ENCODE measurements around the gene KCNJ2. TPM values are rescaled to one million over a fixed set of nuclear protein-coding genes. Genes with fewer than 3 reads are reported as not detected.

The KCNJ2 gene
- total and polyA plus RNA-seq, 2 donors (not counting 1 experiment from before 2014, with no cell fraction given): not detected

GRCh38 chr17:70119983-70120382, 49.3 kb upstream of the KCNJ2 start:
- Mint-ChIP-seq H3K27me3 (no peaks in the 10 kb centered on the region), H3K9me3 (ENCODE audit: insufficient read depth) (peaks cover 2% of the 10 kb centered on the region), H3K4me3 (no peak overlapping the region), H3K4me1 (peaks cover 2% of the 10 kb centered on the region), H3K27ac (no peak overlapping the region)
- intact Hi-C loops (cut with micrococcal nuclease): no loop called here
- no peaks in the 10 kb centered on the region for H3K27me3 ChIP-seq (replicated peaks in 1 of 4; ENCODE audit: control extremely low read depth in 1 of 4, control insufficient read depth in 3 of 4, insufficient read depth in 4 of 4, low read length in 3 of 4)
- no peak overlapping the region for H3K9ac ChIP-seq (ENCODE audit: low read length)
- H3K36me3 ChIP-seq (replicated peaks in 1 of 2; ENCODE audit: control extremely low read depth in 1 of 2, control insufficient read depth in 1 of 2, extremely low read depth in 1 of 2, insufficient read depth in 2 of 2, low read length in 1 of 2): no peaks in the 10 kb centered on the region
- POLR2A ChIA-PET: no interaction called here
- no peaks in the 10 kb centered on the region for H4K20me1 ChIP-seq (ENCODE audit: control insufficient read depth, insufficient read depth, low read length, poor library complexity, severe bottlenecking)
- DNase-seq (no peak), ATAC-seq (ENCODE audit: low read depth) (no peak)
- no peak overlapping the region for H3K27ac ChIP-seq (ENCODE audit: low read length in 2 of 2)
- peaks cover 0 to 7% (median 0%) of the 10 kb centered on the region in 3 donors for H3K9me3 ChIP-seq (ENCODE audit: control extremely low read depth in 1 of 3, control insufficient read depth in 2 of 3, insufficient read depth in 1 of 3, low read length in 2 of 3)
- WGBS (ENCODE audit: insufficient coverage): 8% methylated on average over 1 of the region's 2 CpGs
- no peak overlapping the region for H2AFZ ChIP-seq (ENCODE audit: insufficient read depth, low read depth, low read length, poor library complexity, severe bottlenecking)
- no peaks in the 10 kb centered on the region for H3K4me1 ChIP-seq (ENCODE audit: control insufficient read depth in 2 of 2, insufficient read depth in 2 of 2, low read length in 2 of 2)
- CTCF ChIA-PET: no interaction called here
- no peaks in the 10 kb centered on the region for H3K79me2 ChIP-seq (ENCODE audit: control insufficient read depth, insufficient read depth, low read length)
- H3K4me3 ChIP-seq (ENCODE audit: control extremely low read depth in 1 of 5, extremely low read depth in 1 of 5, insufficient read depth in 1 of 5, low read depth in 2 of 5, low read length in 4 of 5): no peak overlapping the region
- H3K4me2 ChIP-seq (replicated peaks; ENCODE audit: low read depth, low read length, poor library complexity, severe bottlenecking): no peak overlapping the region
- no peak for TF ChIP-seq EZH2 (IDR thresholded peaks at IDR 0.05; ENCODE audit: borderline replicate concordance, insufficient read depth, low read depth, low read length, poor library complexity, severe bottlenecking)
- no peak for TF ChIP-seq CTCF (IDR thresholded peaks at IDR 0.05)

DNA sequence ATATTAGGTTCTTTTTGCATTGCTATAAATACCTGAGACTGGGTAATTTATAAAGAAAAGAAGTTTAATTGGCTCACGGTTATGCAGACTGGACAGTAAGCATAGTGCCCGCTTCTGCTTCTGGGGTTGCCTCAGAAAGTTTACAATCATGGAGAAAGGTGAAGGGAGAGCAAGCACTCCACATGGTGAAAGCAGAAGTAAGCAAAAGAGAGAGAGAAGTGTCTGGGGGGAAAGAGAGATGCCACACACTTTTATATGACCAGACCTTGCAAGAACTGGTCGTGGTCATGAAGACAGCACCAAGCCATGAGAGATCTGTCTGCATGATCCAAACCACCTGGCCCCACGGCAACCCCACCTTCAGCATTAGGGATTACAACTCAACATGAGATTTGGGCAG, 48.9 kb upstream of the KCNJ2 start:
- Histone ChIP-seq H3K9ac (ENCODE audit: low read length) (no peak overlapping the region), H3K4me3 (ENCODE audit: control extremely low read depth in 1 of 5, extremely low read depth in 1 of 5, insufficient read depth in 1 of 5, low read depth in 2 of 5, low read length in 4 of 5) (no peak overlapping the region), H3K4me1 (ENCODE audit: control insufficient read depth in 2 of 2, insufficient read depth in 2 of 2, low read length in 2 of 2) (no peaks in the 10 kb centered on the region), H3K79me2 (ENCODE audit: control insufficient read depth, insufficient read depth, low read length) (no peaks in the 10 kb centered on the region), H3K27ac (ENCODE audit: low read length in 2 of 2) (no peak overlapping the region), H3K36me3 (replicated peaks in 1 of 2; ENCODE audit: control extremely low read depth in 1 of 2, control insufficient read depth in 1 of 2, extremely low read depth in 1 of 2, insufficient read depth in 2 of 2, low read length in 1 of 2) (no peaks in the 10 kb centered on the region), H3K27me3 (replicated peaks in 1 of 4; ENCODE audit: control extremely low read depth in 1 of 4, control insufficient read depth in 3 of 4, insufficient read depth in 4 of 4, low read length in 3 of 4) (no peaks in the 10 kb centered on the region), H4K20me1 (ENCODE audit: control insufficient read depth, insufficient read depth, low read length, poor library complexity, severe bottlenecking) (no peaks in the 10 kb centered on the region), H2AFZ (ENCODE audit: insufficient read depth, low read depth, low read length, poor library complexity, severe bottlenecking) (no peak overlapping the region), H3K4me2 (replicated peaks; ENCODE audit: low read depth, low read length, poor library complexity, severe bottlenecking) (no peak overlapping the region), H3K9me3 (ENCODE audit: control extremely low read depth in 1 of 3, control insufficient read depth in 2 of 3, insufficient read depth in 1 of 3, low read length in 2 of 3) (peaks cover 0 to 7% (median 0%) of the 10 kb centered on the region in 3 donors)
- Mint-ChIP-seq H3K4me3 (no peak overlapping the region), H3K9me3 (ENCODE audit: insufficient read depth) (peaks cover 2% of the 10 kb centered on the region), H3K27me3 (no peaks in the 10 kb centered on the region), H3K4me1 (peaks cover 2% of the 10 kb centered on the region), H3K27ac (no peak overlapping the region)
- CTCF ChIA-PET: no interaction called here
- POLR2A ChIA-PET: no interaction called here
- intact Hi-C loops (cut with micrococcal nuclease): no loop called here
- no peak for TF ChIP-seq CTCF (IDR thresholded peaks at IDR 0.05)
- no peak for TF ChIP-seq EZH2 (IDR thresholded peaks at IDR 0.05; ENCODE audit: borderline replicate concordance, insufficient read depth, low read depth, low read length, poor library complexity, severe bottlenecking)
- WGBS (ENCODE audit: insufficient coverage): 37% methylated on average over 4 of the region's 4 CpGs
- ATAC-seq (ENCODE audit: low read depth): no peak
- DNase-seq: no peak
